HUES6 (cell line): ENCODE results near the gene ANKRD31.
"Not testable (repeated sequence)": the region's sequence is repeated elsewhere in the genome, so short reads cannot be mapped to it uniquely, and the experiment has no call there.

Experiments
- H3K27ac ChIP-seq: 2 replicates; pipeline ENCODE4 v1.7.0; 2013; ENCODE audit warnings: low read depth, mild to moderate bottlenecking, low read length, inconsistent platforms
- H3K27me3 ChIP-seq: 2 replicates; pipeline ENCODE4 v1.6.1; 2013; ENCODE audit warnings: low read length; ENCODE audit not compliant: control insufficient read depth, insufficient read depth
- H3K36me3 ChIP-seq: 2 replicates; pipeline ENCODE4 v1.6.1; 2013; ENCODE audit warnings: low read length; ENCODE audit not compliant: control insufficient read depth, insufficient read depth
- H3K4me1 ChIP-seq: 2 replicates; pipeline ENCODE4 v1.6.1; 2013; ENCODE audit warnings: low read length; ENCODE audit not compliant: control insufficient read depth, insufficient read depth
- H3K4me3 ChIP-seq: 2 replicates; pipeline ENCODE4 v1.5.1; 2013; ENCODE audit warnings: low read depth, low read length
- H3K9ac ChIP-seq: one replicate; pipeline ENCODE4 v1.6.1; 2013; ENCODE audit warnings: mild to moderate bottlenecking, low read length
- H3K9me3 ChIP-seq: 2 replicates; pipeline ENCODE4 v1.6.1; 2013; ENCODE audit warnings: low read depth, low read length; ENCODE audit not compliant: control insufficient read depth, insufficient read depth

ANKRD31 gene

DNA sequence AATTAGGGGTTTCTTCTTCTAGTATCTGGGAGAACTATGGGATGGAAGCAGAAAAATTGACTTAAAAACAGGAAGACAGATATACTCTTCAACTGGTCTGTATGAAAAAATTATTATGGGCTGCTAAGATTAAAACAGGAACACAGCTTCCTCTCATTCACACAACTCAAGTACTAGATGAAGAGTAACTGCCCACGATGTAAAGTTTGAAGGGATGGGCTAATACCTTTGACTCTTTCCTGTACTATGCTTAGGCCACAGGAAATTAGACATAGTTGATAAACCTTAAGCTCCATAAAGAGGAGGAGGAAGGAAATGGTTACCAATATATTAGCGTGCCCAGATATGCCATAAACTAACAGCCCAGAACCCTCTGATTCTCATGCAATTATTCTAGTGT is 88.6 kb downstream of the ANKRD31 start:
- Histone ChIP-seq H3K27ac (no peak overlapping the region), H3K4me1 (peaks cover 5% of the 10 kb centered on the region), H3K9me3 (peaks cover 2% of the 10 kb centered on the region; the same call in 1 of the 2 replicates), H3K9ac (no peak overlapping the region), H3K4me3 (no peak overlapping the region), H3K27me3 (no peaks in the 10 kb centered on the region), H3K36me3 (no peaks in the 10 kb centered on the region)

GRCh38 chr5:75142566-75143136 is 94.0 kb downstream of the ANKRD31 start:
- H3K4me1 ChIP-seq = peaks cover 13% of the 10 kb centered on the region
- no peak overlapping the region for H3K27ac ChIP-seq
- H3K36me3 ChIP-seq = no peaks in the 10 kb centered on the region
- no peak overlapping the region for H3K9ac ChIP-seq
- no peak overlapping the region for H3K4me3 ChIP-seq
- H3K27me3 ChIP-seq = no peaks in the 10 kb centered on the region
- 0 out of 2 replicates have a peak, but pooled peaks cover 2% of the 10 kb centered on the region for H3K9me3 ChIP-seq

DNA sequence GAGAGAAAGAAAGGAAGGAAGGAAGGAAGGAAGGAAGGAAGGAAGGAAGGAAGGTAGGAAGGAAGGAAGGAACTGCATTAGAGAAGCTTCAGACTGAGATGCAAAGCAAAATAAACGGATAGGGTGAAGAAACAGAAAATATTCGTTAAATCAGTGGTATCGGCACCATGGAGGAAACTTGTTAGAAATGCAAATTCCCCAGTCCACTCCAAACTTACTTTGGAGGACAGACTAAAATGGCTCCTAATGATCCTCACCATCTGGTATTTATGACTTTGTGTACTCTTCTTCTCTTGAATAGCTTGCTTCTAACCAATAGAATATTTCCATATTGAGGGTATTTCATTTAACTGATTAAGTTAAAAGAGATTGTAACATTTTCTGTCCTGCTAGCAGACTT is 96.4 kb downstream of the ANKRD31 start:
- no peak overlapping the region for H3K27ac ChIP-seq
- H3K36me3 ChIP-seq = no peaks in the 10 kb centered on the region
- H3K4me3 ChIP-seq = no peak overlapping the region
- H3K27me3 ChIP-seq = no peaks in the 10 kb centered on the region
- no peak overlapping the region for H3K9ac ChIP-seq
- H3K4me1 ChIP-seq = peaks cover 13% of the 10 kb centered on the region
- H3K9me3 ChIP-seq = 0 out of 2 replicates have a peak, but pooled peaks cover 2% of the 10 kb centered on the region

- peaks cover 13% of the 10 kb centered on the region for H3K4me1 ChIP-seq
Observed at GRCh38 chr5:75138689-75139088, 98.0 kb downstream of the ANKRD31 start.

DNA sequence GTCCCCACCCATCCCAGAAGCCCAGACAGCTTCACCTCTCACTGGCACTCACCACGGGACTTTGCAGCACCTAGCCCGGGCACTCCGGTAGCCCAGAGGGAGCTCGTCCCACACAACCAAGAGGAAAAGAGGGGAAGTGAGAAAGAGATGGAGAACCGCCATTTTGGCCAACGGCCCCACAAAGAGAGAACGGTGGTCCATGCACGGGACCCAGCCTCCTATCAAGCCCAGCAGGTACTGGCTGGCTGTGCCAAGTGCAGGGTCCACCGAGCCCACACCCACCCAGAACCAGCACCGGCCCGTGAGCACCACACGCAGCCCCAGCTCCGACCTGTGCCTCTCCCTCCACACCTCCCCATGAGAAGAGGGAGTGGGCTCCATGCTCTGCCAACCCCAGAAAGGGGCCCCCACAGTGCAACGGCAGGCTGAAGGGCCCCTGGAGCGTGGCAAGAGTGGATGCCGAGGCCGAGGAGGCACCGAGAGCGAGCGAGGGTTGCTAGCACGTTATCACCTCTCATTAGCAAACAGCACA is 105.8 kb downstream of the ANKRD31 start:
- Histone ChIP-seq H3K9me3 (peaks cover 16% of the 10 kb centered on the region), H3K27ac (no peak overlapping the region), H3K36me3 (no peaks in the 10 kb centered on the region), H3K27me3 (no peaks in the 10 kb centered on the region), H3K9ac (no peak overlapping the region), H3K4me1 (no peaks in the 10 kb centered on the region), H3K4me3 (no peak overlapping the region)

More at GRCh38 chr5:75138689-75139088, 98.0 kb downstream of the ANKRD31 start:
- no peak overlapping the region for H3K9ac ChIP-seq
- H3K4me3 ChIP-seq = no peak overlapping the region
- no peaks in the 10 kb centered on the region for H3K27me3 ChIP-seq
- H3K27ac ChIP-seq = no peak overlapping the region
- H3K36me3 ChIP-seq = no peaks in the 10 kb centered on the region
- H3K9me3 ChIP-seq = no peaks in the 10 kb centered on the region

GRCh38 chr5:75116856-75117255 is 119.8 kb downstream of the ANKRD31 start:
- H3K4me1 ChIP-seq = no peaks in the 10 kb centered on the region
- H3K27me3 ChIP-seq = no peaks in the 10 kb centered on the region
- no peak overlapping the region for H3K4me3 ChIP-seq
- no peaks in the 10 kb centered on the region for H3K9me3 ChIP-seq
- H3K36me3 ChIP-seq = no peaks in the 10 kb centered on the region
- no peak overlapping the region for H3K27ac ChIP-seq
- no peak overlapping the region for H3K9ac ChIP-seq

DNA sequence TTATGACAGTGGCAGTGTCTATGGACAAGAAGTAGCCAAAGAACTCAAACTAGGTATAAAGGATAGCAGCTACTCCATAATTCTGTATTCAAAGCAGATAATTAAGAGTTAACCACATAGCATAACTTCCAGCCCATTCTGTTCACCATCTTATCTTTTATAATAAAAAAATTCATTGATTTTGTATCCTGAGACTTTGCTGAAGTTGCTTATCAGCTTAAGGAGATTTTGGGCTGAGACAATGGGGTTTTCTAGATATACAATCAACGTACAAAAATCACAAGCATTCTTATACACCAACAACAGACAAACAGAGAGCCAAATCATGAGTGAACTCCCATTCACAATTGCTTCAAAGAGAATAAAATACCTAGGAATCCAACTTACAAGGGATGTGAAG is 122.4 kb downstream of the ANKRD31 start:
- not testable (repeated sequence) for H3K9me3 ChIP-seq, H3K27me3 ChIP-seq

DNA sequence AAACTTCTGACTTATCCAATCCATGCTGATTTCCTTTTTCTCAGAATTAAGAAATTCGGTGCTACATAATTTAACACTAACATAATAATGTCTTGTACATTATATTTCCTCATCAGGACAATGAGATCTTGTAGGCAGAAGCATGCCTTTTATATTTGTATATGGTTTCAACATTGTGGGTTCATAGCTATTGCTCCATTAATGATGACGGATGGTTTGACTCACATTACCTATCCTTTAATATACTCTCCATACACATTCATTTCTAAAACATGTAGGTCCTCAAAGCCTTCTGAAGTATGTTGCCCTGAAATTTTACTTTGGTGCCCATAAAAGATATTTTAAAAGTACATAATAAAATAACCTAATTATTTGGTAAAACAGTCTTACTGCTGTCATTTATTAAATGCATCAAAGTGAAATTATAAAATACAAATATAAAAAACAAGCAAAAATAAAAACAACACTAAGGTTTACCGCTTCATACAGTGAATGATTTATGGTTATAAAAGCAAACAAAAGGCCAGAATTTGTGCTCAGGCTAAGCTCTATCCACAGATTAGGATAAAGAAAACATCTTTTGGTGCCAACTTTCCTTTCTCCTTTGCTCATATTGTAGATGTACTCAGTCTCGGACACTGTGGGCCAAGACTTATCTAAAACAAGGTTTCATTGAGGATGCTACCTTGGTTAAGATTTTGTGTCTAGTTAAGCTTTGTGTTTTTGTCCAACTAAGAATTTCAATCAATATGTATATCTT is 123.1 kb downstream of the ANKRD31 start:
- Histone ChIP-seq H3K9ac (no peak overlapping the region), H3K9me3 (no peaks in the 10 kb centered on the region), H3K4me1 (no peaks in the 10 kb centered on the region), H3K27me3 (no peaks in the 10 kb centered on the region), H3K27ac (no peak overlapping the region), H3K4me3 (no peak overlapping the region), H3K36me3 (no peaks in the 10 kb centered on the region)

More for the DNA sequence above, 122.4 kb downstream of the ANKRD31 start:
- not testable (repeated sequence) for H3K36me3 ChIP-seq, H3K27ac ChIP-seq, H3K4me1 ChIP-seq, H3K9ac ChIP-seq, H3K4me3 ChIP-seq

DNA sequence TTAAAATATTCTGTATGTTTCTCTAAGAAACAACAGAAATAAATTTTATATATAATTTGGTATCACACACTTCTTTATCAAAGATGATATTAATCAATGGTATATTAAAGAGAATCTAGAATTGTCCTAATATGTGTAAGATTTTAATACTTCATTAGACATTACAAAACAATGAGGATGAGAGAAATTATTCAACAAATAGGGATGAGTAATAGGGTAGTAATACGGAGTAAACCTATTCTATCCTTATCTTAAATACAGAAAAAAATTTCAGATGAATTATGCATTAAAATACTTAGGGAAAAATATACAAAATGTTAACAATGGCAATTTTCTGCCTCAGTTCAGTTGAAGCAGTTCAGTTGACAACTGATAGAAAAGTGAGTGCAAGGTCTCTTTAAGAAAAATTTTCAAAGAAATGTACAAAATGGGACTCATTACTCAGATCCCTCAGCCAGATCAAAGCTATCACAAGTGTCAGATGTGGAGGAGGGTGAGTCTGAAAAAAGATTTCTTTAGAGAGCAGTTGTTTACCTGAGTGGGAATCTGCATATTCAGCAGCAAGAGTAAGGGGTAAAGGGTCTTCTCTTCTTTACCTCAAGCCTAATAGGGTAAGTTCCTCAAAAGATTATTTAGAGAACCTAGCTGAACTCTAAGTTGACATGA is 127.6 kb downstream of the ANKRD31 start:
- Histone ChIP-seq H3K9ac (no peak overlapping the region), H3K36me3 (no peaks in the 10 kb centered on the region), H3K4me3 (no peak overlapping the region), H3K9me3 (no peaks in the 10 kb centered on the region), H3K27ac (no peak overlapping the region), H3K27me3 (no peaks in the 10 kb centered on the region), H3K4me1 (no peaks in the 10 kb centered on the region)

DNA sequence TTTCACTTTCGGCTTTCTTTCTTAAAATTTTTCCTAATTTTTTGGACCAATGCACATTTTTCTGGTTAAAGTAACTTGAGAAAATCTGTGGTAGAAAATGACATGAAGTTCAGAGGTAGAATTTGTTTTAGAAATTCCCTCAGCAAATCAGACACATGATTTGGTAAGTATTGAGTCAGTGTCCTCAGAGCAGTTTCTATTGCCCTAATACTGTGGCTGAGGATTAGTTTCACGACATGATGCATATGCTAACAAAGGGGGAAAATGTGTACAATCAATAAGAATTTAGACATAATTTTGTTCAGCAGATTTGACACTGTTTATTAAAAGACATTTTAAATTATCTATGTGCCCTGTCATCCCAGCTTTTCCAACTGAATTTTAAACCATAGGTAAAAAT is 128.2 kb downstream of the ANKRD31 start:
- no peaks in the 10 kb centered on the region for H3K27me3 ChIP-seq
- no peaks in the 10 kb centered on the region for H3K36me3 ChIP-seq
- H3K9me3 ChIP-seq = peaks cover 2% of the 10 kb centered on the region; the same call in 1 of the 2 replicates
- H3K27ac ChIP-seq = no peak overlapping the region
- H3K4me3 ChIP-seq = no peak overlapping the region
- H3K9ac ChIP-seq = no peak overlapping the region
- H3K4me1 ChIP-seq = no peaks in the 10 kb centered on the region

- not testable (repeated sequence) for H3K9ac ChIP-seq, H3K36me3 ChIP-seq, H3K27ac ChIP-seq, H3K9me3 ChIP-seq, H3K27me3 ChIP-seq, H3K4me1 ChIP-seq, H3K4me3 ChIP-seq
Observed at GRCh38 chr5:75095956-75096355, 140.7 kb downstream of the ANKRD31 start.
